CD4-positive, alpha-beta T cell treated with Interferon gamma for 1 hour (primary cell): ENCODE measurements around the gene AMBRA1.
"Not testable (repeated sequence)": the region's sequence is repeated elsewhere in the genome, so short reads cannot be mapped to it uniquely, and the experiment has no call there.

Experiments used
- DNase-seq: peaks from one replicate; pipeline ENCODE4 v3.0.0-alpha.2; 2020

The AMBRA1 gene

GRCh38 chr11:46616551-46617133, 22.8 kb upstream of the AMBRA1 start:
- no peak for DNase-seq

- no peak for DNase-seq
These were observed 21.9 kb upstream of the AMBRA1 start for GRCh38 chr11:46615756-46616155.

- DNase-seq: no peak
These were observed 18.5 kb upstream of the AMBRA1 start for GRCh38 chr11:46612326-46612725.

- DNase-seq: no peak
These were observed 17.9 kb upstream of the AMBRA1 start for GRCh38 chr11:46611526-46612304.

GRCh38 chr11:46609386-46609785, 15.6 kb upstream of the AMBRA1 start:
- no peak for DNase-seq

- no peak for DNase-seq
These were observed 13.7 kb upstream of the AMBRA1 start for GRCh38 chr11:46607516-46607915.

- no peak for DNase-seq
These were observed 11.0 kb upstream of the AMBRA1 start for GRCh38 chr11:46604796-46605195.

GRCh38 chr11:46603704-46604308, 10.0 kb upstream of the AMBRA1 start:
- DNase-seq: no peak

- no peak for DNase-seq
These were observed 7.3 kb upstream of the AMBRA1 start for GRCh38 chr11:46601129-46601528.

- no peak for DNase-seq
These were observed 6.6 kb upstream of the AMBRA1 start for GRCh38 chr11:46600194-46600960.

- no peak for DNase-seq
These were observed 5.7 kb upstream of the AMBRA1 start for GRCh38 chr11:46599340-46600193.

GRCh38 chr11:46597609-46598219, 3.9 kb upstream of the AMBRA1 start:
- DNase-seq: no peak

- DNase-seq: no peak
These were observed 3.3 kb upstream of the AMBRA1 start for GRCh38 chr11:46597155-46597554.

- no peak for DNase-seq
These were observed 962 bp upstream of the AMBRA1 start for GRCh38 chr11:46594785-46595184.

- no peak for DNase-seq
These were observed 514 bp upstream of the AMBRA1 start for GRCh38 chr11:46594374-46594700.

- no peak for DNase-seq
These were observed 2.9 kb downstream of the AMBRA1 start for GRCh38 chr11:46590740-46591605.

GRCh38 chr11:46588915-46589314, 4.9 kb downstream of the AMBRA1 start:
- no peak for DNase-seq

GRCh38 chr11:46588131-46588530, 5.7 kb downstream of the AMBRA1 start:
- no peak for DNase-seq

- DNase-seq: not testable (repeated sequence)
These were observed 10.3 kb downstream of the AMBRA1 start for GRCh38 chr11:46583513-46583912.

GRCh38 chr11:46582588-46582987, 11.2 kb downstream of the AMBRA1 start:
- DNase-seq: no peak

- no peak for DNase-seq
These were observed 16.8 kb downstream of the AMBRA1 start for GRCh38 chr11:46577058-46577457.
